Hematopoietic multipotent progenitor cell treated with erythropoietin and hydrocortisone succinate and interleukin-3 and kit ligand, for 4 days (in vitro differentiated cells): ENCODE data around the gene ITPKB.
"Not testable (repeated sequence)": the region's sequence is repeated elsewhere in the genome, so short reads cannot be mapped to it uniquely, and the experiment has no call there.

ENCODE experiments used
- DNase-seq: peaks from one replicate; pipeline ENCODE4 v3.0.0-alpha.2; 2015

Gene ITPKB

DNA sequence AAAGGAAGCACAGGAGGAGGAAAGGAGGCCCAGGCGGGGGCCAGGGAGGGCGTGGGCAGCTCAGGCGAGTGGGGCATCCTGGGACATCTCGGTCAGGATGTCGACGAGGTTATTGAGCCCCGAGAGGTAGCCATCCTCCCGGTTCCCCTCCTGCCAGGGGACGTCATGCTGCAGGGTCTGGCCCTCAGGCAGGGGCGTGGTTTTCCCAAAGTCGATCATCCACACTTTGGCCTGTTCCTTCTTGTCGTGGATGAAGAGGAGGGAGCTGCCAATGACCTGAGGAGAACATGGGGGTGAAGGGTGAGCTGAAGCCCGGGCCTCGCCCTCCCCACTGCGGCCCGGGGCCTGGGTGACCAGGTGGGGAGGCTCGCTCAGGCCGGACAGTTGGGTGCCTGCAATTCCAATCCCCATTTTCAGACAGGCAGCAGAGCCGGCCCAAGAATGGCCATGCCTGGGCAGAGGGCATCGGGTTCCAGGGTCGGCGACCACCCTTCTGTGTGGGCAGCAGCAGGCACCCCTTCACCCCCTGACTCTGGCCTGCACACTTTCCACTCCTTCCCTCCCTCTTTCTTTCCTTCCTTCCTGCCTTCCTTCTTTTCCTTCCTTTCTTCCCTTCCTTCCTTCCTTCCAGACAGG is 104.4 kb downstream of the ITPKB start:
- no peak for DNase-seq

DNA sequence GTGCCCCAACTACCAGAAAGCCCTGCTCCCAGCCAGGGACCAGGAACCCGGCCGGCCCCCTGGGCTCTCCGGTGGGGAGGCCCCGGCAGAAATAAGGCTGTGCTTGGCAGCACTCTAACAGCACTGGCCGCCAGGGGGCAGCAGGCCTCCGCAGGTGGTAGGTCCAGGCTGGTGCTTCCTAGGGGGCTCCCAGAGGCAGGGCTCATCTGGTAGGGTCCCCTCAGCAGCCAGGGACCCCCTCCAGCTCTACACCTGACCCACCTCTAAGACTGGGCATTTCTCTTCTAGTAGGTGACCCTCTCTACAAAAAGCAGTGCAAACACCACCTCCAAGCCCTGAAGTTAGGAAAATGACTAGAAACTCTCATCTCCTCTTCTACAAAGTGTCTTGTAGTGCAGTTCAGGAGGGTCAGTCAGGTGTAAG is 104.9 kb downstream of the ITPKB start:
- peak; percentile 83 for DNase-seq

DNA sequence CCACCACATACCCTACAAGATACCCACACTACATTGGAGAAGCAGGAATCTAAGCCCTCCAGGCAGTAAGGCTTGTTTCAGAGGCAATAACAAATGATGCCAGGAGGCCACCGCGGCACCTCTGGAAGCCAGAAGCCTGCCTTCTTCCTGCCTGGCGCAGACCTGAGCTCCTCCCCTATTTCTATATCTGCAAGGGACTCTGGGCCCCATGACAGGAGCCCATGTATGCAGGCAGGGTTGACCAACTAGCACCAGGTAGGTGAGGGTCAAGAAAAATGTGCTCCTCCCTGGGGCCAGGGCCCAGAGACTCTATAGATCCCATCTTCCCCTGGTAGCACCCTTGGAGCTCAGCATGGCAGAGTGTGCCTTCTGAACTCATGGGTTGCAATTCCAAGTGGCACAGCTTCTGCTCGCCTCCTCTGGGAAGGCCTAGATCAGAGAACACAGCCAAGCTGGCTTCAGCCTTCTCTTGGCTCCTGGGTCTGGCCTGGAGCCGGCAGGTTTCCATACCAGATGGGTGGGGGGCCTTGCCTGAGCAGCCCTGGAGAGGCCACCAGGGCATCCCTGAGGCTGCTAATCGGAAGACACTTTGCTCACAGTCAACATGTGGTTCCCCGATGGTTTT is 105.4 kb downstream of the ITPKB start:
- DNase-seq, result no peak

DNA sequence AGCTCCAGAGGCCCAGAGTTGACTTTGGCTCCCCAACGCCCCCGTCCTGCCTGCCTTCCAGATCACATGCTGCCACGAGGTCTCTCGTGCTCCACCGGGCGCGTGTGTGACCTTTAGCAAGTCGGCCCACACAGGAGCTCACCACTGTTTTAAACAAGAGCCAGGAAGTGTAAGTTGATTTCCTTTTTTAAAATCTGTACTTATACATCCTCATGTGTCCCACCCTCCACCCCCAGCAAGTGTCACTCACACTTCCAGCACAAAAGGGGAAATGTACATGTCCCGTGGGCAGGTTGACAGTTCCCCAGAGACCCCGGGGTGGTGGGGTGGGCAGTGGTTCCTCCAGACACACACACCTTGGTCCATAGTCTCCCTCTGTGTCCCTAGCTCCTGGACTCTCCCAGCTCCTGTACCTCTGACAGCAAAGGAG is 106.1 kb downstream of the ITPKB start:
- DNase-seq, result no peak

DNA sequence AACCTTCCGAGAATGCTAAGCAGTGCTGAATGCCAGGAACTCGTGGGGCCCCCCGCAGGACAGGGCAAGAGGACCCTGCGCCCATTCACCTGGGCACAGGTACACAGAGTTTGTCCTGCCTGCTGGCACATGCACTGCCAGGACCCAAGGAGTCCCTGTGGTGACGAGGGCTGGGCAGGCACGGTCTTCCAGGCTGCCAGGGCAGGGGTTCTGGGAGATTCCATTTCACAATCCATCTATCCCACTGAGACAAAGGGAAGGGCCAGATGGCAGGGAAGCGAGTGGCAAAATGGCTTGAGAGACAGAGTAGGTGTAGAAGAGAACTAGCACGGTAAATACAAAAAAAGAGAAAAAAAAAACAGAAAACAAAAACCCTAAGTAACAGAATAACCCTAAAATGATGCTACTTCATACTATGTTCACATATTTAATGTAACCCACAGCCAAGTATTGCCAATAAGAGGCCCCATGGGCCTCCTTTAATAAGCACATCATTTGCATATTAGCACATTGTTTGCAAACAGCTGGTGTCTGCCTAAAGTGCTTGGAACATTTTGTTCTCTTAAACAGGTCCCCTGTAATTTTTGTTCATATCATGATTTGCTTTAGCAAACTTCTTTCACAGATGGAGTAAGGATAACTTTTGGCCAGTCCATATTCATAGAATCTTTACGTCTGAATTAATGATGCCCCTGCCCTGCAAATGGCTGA is 106.8 kb downstream of the ITPKB start:
- DNase-seq, result no peak

DNA sequence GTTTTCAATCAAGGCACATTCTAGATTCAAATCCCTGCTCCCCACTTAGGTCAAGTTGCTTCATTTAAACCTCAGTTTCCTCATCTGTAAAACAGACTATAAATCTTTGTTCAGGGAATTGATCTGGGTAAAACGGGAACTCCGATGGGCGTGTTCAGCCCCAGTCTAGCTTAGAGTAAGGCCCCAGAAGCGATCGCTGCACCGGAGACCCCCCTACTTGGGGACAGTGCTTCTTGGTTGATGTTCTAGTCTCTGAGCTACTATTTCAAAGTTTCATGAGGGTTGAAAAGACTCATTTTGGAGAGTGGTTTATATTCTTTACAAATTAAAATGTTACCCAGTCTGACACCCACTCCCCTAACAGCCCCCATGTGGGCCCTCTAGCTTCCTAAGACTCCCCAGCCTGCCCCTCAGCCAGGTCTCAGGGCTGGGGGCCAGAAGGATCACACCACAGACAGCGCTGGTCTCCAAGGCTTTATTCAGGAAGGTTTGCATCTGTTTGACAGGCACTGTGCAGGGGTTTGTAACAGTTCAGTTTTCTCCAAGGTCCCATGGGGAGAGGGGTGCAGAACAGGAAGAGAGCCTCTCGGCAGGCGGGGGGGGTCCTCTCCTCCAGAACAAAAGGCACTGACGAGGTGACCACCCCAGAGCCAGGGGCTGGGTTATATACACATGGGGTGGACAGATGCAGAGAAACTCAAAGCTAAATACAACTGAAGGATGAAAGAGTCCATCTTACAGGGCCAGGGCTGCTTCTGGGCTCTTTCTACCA is 107.7 kb downstream of the ITPKB start:
- DNase-seq, result no peak

DNA sequence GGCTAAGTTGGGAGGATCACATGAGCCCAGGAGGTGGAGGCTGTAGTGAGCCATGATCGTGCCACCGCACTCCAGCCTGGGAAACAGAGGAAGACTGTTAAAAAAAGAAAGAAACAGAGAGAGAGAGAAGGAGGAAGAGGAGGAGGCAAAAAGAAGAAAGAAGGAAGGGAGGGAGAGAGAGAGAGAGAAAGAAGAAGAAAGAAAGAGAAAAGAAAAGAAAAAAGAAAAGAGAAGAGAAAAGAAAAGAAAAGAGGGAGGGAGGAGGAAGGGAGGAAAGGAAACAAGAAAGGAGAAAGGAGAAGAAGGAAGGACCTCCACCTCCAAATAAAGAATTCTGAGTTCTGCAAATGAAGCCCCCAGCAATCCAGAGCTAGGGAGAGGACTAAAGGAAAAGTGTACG is 108.5 kb downstream of the ITPKB start:
- DNase-seq, result no peak

DNA sequence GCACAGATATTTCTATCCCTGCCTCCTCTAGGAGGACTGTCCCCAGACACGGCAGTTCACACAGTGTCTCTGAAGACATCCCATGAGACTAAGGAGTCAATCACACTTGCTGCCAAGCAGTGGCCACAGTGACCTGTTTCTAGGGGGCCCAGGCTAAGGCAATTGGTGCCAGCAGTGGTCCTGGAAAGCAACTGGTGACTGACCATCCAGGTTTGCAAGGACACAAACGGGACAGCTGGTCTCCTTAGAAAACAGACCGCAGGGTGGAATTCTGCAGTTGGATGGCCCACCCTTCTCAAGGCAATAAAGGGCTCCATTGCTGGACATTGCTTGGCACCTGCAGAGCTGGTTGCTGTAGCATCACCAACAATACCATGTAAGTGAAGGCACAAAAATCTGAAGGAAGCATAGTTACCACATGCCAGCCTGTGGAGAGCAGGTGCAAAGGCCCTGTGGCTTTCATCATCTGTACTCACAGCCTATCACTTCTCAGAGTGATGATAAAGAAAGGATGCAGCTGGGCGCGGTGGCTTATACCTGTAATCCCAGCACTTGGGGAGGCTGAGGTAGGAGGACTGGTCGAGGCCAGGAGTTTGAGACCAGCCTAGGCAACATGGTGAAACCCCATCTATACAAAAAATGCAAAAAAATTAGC is 109.1 kb downstream of the ITPKB start:
- DNase-seq, result no peak

DNA sequence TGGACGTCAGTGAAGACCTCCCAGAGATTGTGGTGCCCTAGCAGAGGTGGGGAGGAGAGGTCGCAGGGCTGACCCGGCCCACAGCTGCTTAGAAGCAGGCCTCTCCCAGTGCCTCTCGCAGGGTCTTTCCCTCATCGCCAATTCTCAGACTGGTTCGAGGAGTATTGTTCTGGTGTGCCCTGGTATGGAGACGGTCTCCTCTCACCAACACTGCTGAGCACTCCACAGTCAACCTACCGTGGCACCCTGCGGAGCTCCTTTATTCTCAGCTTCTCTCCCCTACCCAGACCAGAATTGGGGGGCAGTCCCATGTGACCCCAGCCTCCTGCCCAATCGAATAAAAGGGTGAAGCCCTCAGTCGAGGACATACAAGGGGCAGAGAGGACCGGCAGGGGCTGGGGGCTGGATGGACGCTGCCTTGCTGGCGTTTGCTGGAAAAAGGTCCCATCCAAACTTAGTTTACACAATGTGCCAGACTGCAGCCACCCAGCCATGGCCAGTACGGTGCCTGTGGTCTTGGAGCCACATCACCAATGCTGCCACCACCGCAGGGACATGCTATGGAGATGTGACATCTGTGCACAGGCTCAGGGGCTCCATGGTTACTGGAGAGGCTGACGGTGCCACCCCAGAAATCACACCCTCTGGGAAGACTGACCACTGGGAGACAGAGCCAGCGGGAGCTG is 109.7 kb downstream of the ITPKB start:
- no peak for DNase-seq

DNA sequence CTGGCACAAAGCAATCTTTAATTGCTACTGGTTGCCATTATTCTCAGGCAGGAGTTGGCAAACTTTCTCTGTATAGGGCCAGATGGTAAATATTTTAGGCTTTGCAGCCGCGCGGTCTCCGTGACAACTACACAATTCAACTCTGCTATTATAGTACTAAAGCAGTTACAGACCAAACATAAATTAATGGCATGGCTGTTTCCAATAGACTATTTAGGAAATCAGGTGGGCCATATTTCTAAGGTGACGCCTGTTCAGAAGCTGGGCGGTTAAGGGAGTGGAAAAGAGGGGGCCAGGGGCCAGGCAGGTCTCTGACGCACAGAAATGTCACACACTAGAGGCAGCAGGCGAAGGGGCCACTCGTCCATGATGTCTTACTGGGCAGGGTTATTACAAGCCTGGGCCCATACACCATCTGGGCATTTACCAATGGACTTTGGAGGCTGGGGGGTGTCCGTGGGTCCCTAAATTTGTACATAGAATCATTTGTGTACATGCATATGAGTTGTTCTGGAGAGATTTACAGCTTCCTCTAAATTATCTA is 110.4 kb downstream of the ITPKB start:
- no peak for DNase-seq

DNA sequence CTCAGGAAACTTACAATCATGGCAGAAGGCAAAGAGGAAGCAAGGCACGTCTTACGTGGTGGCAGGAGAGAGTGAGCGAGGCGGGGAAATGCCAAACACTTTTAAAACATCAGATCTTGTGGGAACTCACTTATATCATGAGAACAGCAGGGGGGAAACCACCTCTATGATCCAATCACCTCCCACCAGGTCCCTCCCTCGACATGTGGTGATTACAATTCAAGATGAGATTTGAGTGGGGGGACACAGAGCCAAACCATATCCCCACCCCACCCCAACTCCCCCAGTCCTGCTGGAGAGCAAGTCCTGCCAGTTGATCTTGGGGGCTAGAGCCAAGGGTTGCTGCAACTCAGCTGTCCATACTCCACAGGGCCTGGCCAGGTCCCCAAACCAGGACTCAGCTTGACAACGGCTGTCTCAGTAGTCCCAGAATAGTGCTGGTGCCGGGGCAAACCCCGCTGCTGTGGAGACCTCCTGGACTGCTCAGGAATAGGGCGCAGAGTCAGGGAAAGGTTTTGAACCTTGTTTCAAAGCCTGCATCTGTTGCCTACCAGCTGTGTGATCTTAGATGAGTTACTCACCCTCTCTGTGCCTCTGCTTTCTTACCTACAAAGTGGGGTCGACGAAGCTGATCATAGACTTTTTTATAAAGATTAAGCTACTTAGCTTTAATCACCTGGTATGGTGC is 111.0 kb downstream of the ITPKB start:
- no peak for DNase-seq

DNA sequence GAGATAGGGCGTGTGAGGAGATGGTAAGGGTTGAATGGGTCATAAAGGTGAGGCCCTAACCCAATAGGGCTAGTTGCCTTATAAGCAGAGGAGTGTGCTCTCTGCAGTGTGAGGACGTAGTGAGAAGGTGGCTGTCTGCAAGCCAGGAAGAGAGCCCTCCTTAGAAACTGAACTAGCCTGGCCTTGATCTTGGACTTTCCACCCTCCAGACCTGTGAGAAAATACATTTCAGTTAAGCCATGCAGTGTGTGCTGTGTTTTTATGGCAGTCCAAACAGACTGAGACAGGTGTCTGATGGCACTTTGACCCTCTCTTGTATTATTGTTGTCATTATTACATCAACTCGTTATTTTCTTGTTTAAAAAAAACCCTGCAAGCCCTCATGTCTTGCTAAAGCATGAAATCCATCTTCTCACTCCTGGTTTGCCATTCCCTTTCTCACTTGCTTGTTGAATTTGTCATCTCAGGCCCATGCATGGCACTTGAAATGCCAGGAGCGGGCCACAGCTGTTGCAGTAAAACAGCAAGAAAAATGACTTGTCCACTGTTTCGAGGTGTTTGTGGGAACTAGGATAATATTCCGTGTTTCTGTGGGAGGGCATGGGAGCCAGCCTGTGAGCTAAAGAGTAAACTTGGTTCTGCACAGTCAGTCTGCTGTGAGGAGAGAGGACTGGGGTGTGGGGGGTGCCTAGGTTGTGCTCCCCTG is 111.9 kb downstream of the ITPKB start:
- DNase-seq, result no peak

DNA sequence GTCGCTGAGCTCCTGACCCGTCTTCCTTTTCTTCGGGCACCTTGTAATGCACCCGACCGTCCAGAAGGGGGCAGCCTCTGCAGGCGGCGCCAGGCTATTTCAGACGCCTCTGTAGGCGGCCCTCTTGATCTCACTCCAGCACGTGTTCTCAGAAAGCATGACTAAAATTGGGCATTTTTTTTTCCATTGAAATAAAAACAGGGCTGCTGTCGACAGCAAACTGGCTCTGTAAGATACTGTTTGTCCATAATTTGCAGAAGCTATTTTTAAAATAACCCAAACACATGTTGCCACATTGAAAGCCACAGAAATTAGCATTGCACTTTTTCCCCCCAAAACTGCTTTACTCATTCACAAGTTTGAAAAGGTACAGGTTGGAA is 112.5 kb downstream of the ITPKB start:
- DNase-seq, result peak; percentile 89

DNA sequence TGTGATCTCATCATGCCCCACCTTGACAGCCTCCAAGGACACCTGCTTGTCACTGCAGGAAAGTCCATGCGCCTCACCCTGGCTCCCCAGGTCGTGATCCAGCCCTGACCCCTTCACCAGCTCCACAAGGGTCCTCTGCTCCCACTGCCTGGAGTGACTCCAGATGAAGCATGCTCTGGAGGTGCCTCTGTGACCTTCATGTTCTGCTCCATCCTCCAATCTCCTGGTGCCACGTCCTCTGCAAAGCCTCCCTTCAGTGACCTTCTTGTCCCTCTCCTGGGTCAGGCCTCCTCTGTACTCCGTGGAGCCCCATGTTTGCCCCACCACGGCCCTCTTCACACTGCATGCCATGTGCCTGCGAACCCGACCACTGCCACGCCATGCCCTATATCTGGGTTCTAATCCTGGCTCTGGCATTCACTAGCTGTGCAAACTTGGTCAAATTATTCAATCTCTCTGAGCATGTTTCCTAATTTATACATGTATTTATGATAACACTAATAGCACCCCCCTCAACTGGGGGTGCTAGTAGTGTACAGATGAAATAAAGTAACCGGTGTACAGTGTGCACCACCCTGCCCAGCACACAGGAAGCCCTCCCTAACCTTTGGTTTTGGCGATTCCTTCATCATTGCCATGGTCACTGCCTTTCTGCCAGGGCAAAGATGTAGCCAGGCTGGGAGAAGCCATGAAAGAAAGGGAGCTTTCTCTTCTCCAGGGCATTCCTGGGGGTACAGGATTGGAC is 113.1 kb downstream of the ITPKB start:
- DNase-seq, result no peak

DNA sequence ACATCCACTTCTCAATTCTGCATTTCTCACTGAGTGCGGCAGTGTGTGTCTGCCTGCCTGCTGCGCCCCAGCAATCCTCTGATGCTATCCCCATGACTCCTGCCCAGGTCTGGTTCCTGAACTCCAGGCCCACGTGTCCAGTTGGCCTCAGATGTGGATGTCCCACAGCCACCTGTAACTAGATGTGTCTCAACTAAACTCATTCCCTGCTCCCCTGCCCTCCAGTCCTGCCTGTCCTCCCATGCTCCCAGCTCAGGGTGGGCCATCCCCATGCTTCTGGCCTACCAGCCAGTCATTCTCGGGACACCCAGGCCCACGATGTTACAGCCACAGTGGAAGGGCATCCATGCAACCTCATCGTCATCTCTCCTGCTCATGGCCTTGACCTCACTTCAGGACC is 113.8 kb downstream of the ITPKB start:
- no peak for DNase-seq

DNA sequence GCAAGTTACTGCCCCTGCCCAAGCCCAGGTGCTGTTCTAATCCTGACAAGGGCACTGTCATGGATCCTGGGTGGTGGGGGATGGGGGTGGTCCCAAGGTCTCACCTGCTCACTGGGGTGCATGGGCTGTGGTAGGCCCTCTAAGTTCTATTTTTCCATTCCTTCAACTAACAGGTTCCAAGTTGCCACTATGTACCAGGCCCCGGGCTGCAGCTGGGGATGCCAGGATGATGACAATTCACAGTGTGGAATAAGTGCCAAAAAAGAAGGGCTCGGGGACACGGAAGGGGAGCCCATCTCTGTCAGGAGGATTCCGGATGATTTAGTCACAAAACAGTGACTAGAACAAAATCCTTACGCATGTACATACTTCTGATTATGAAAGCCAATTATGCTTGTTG is 114.6 kb downstream of the ITPKB start:
- DNase-seq, result no peak

DNA sequence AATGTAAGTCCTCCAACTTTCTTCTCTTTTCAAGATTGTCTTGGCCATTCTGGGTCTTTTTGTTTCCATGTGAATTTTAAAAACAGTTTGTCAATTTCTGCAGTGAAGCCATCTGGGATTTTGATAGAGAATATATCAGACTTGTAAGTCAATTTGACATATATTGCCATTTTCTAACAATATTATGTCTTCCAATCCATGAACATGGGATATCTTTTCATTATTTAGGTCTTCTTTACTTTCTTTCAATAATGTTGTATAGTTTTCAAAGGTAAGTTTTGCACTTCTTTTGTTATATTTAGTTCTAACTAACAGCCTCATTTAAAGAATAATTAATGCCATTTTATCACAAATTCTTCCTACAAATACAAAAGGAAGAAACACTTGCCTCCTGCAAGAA is 117.1 kb downstream of the ITPKB start:
- no peak for DNase-seq

DNA sequence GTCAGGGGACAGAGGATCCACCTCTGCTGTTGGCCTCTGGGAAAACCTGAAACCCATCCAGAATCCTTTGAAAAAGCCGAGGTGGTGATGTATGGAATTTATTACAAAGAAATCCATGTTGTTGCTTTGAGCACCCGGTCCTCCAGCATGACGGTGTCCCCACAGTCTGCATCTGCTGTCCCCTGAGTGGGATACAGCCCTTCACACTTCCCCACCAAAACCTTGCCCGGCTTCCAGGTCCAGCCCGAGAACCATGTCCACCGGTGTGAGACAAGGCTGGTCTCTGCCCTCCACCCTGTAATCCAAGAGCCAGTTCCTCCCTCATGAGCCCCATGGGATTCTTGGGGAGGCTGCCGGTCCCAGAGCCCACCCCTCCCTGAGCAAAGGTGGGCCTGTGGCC is 120.1 kb downstream of the ITPKB start:
- DNase-seq, result no peak

DNA sequence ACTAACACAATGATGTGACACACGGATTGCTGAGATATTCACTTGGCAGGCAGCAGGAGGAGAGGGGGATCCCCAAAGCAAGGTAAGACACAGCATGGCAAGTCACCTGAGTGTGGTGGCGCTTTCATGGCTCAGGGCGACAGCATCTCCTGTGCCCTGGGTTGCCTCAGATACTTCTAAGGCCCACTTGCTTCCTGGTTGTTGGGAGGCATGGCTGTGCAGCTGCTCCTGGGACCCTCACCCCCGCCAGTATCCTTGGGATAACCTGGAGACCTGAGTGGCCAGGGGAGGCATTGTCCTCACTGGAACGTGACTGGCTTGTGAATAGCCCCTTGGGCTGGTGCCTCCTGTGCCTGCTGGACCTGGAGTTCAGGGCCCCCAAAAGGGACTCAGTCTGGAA is 120.7 kb downstream of the ITPKB start:
- DNase-seq, result no peak

DNA sequence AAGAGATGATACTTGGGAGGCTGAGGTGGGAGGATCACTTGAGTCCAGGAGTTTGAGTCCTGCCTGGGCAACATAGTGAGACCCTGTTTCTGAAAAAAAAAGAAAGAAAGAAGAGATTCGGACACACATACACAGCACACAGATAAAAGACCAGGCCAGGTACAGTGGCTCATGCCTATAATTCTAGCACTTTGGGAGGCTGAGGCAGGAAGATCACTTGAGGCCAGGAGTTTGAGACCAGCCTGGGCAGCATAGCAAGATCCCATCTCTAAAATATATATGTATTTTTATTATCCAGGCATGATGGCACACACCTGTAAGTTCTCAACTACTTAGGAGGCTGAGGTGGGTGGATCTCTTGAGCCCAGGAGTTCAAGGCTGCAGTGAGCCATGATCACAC is 121.4 kb downstream of the ITPKB start:
- DNase-seq, result not testable (repeated sequence)
